H4 (cell line): ENCODE measurements around the gene DGKA. TPM values are rescaled to one million over a fixed set of nuclear protein-coding genes. Genes with fewer than 3 reads are reported as not detected.

Experiments used
- DNase-seq: peaks from one replicate; pipeline ENCODE4 v3.0.0-alpha.2; 2015; ENCODE audit warnings: low spot score
- total RNA-seq: library from RNA; depleted of rRNA; stranded (reverse); fragments of >200 nt; shearing (Covaris generic); gene quantifications from 2 replicates; pipeline ENCODE4 v1.2.3, GENCODE V29; 2014

DGKA gene
- total RNA-seq, 1 experiment from 2014 or later = 11.1 TPM

GRCh38 chr12:55931780-55932550 is 1.0 kb downstream of the DGKA start:
- DNase-seq = no peak

GRCh38 chr12:55932551-55932910 is 1.6 kb downstream of the DGKA start:
- DNase-seq = no peak

GRCh38 chr12:55933169-55933798 is 2.3 kb downstream of the DGKA start:
- peak; percentile 42 for DNase-seq

- DNase-seq = no peak
These were observed 3.1 kb downstream of the DGKA start for GRCh38 chr12:55933799-55934742.

- DNase-seq = no peak
These were observed 3.8 kb downstream of the DGKA start for GRCh38 chr12:55934773-55935172.

- no peak for DNase-seq
These were observed 4.8 kb downstream of the DGKA start for GRCh38 chr12:55935738-55936151.

- no peak for DNase-seq
These were observed 7.0 kb downstream of the DGKA start for GRCh38 chr12:55937981-55938380.

GRCh38 chr12:55938826-55939501 is 8.0 kb downstream of the DGKA start:
- DNase-seq = no peak

- peak; percentile 77 for DNase-seq
These were observed 9.2 kb downstream of the DGKA start for GRCh38 chr12:55940065-55940732.

- no peak for DNase-seq
These were observed 11.1 kb downstream of the DGKA start for GRCh38 chr12:55942055-55942454.

- no peak for DNase-seq
These were observed 11.7 kb downstream of the DGKA start for GRCh38 chr12:55942577-55943136.

GRCh38 chr12:55946553-55946952 is 15.6 kb downstream of the DGKA start:
- DNase-seq = no peak

GRCh38 chr12:55955344-55955743 is 24.4 kb downstream of the DGKA start:
- DNase-seq = no peak

- no peak for DNase-seq
These were observed 25.0 kb downstream of the DGKA start for GRCh38 chr12:55955800-55956508.

- DNase-seq = no peak
These were observed 26.3 kb downstream of the DGKA start for GRCh38 chr12:55957106-55957859.

GRCh38 chr12:55963760-55964159 is 32.8 kb downstream of the DGKA start:
- DNase-seq = no peak

GRCh38 chr12:55965240-55965639 is 34.3 kb downstream of the DGKA start:
- no peak for DNase-seq

GRCh38 chr12:55965941-55966407 is 35.0 kb downstream of the DGKA start, which contains the start of gene PMEL:
Gene PMEL, minus strand, starts transcription at chr12:55966042. Its CDS starts 31 bp downstream, at chr12:55966011.
- DNase-seq = no peak
